GM18951 (cell line): ENCODE data around the gene ZNF311.
"Not testable (repeated sequence)": the region's sequence is repeated elsewhere in the genome, so short reads cannot be mapped to it uniquely, and the experiment has no call there.

ENCODE experiments used
- POLR2A ChIP-seq: IDR thresholded peaks from 4 replicates; pipeline ENCODE4 v1.6.1; 2011; ENCODE audit warnings: mild to moderate bottlenecking; ENCODE audit not compliant: insufficient read length, insufficient read depth; ENCODE audit errors: extremely low read depth
- in situ Hi-C: fragments of 300-500 bp; cut with MboI; formaldehyde crosslinking; loops from one replicate; pipeline ENCODE4 v1.12.0; 2022; ENCODE audit warnings: low sequenced_read_pairs, mixed read lengths, inconsistent platforms; ENCODE audit not compliant: unreplicated experiment

Gene ZNF311

GRCh38 chr6:28956331-28956730 is 48.8 kb downstream of the ZNF311 start:
- in situ Hi-C loops = no loop called here
- TF ChIP-seq POLR2A = no peak

GRCh38 chr6:28953585-28954258 is 51.4 kb downstream of the ZNF311 start:
- in situ Hi-C loops = no loop called here
- no peak for TF ChIP-seq POLR2A

- in situ Hi-C loops = no loop called here
- no peak for TF ChIP-seq POLR2A
Measured at GRCh38 chr6:28953039-28953584, 52.0 kb downstream of the ZNF311 start.

GRCh38 chr6:28949656-28950195 is 55.4 kb downstream of the ZNF311 start:
- in situ Hi-C loops = not testable (repeated sequence)

GRCh38 chr6:28948782-28949486 is 56.2 kb downstream of the ZNF311 start:
- in situ Hi-C loops = no loop called here
- TF ChIP-seq POLR2A = no peak

- in situ Hi-C loops = no loop called here
- no peak for TF ChIP-seq POLR2A
Measured at GRCh38 chr6:28947831-28948270, 57.3 kb downstream of the ZNF311 start.

GRCh38 chr6:28947067-28947765 is 57.9 kb downstream of the ZNF311 start:
- in situ Hi-C loops = no loop called here
- TF ChIP-seq POLR2A = no peak

GRCh38 chr6:28945349-28945748 is 59.8 kb downstream of the ZNF311 start:
- in situ Hi-C loops = no loop called here
- TF ChIP-seq POLR2A = no peak
